A549 (cell line): ENCODE measurements around the gene NBR1.

Experiments
- BHLHE40 ChIP-seq: IDR thresholded peaks from 2 replicates; pipeline ENCODE4 v1.6.1; 2012; ENCODE audit warnings: low read depth, low read length, inconsistent platforms
- CHD4 ChIP-seq: fragments of 200-600 bp; sonication (generic); IDR thresholded peaks from 2 replicates; pipeline ENCODE4 v1.6.1; 2016; ENCODE audit warnings: antibody characterized with exemption, mild to moderate bottlenecking, borderline replicate concordance
- CTCF ChIP-seq: fragments of >200 bp; sonication (Bioruptor Twin); formaldehyde crosslinking; IDR thresholded peaks from 3 replicates; pipeline ENCODE4 v1.5.1; 2016
- EP300 ChIP-seq, 2 experiments: fragments of >200 bp; sonication (Bioruptor Twin); formaldehyde crosslinking; IDR thresholded peaks; 2 replicates in 1 of 2; 3 replicates in 1 of 2; pipeline ENCODE4 v1.6.1; 2016 to 2017
- MYC ChIP-seq: IDR thresholded peaks from 2 replicates; pipeline ENCODE4 v1.6.1; 2012; ENCODE audit warnings: mild to moderate bottlenecking, inconsistent platforms, low read length, improper control_type of control experiment, borderline replicate concordance
- POLR2A ChIP-seq: IDR thresholded peaks from 2 replicates; pipeline ENCODE4 v1.6.1; 2012; ENCODE audit warnings: mild to moderate bottlenecking, low read length
- RNF2 ChIP-seq: fragments of 200-600 bp; sonication (generic); IDR thresholded peaks from 2 replicates; pipeline ENCODE4 v1.6.1; 2016; ENCODE audit warnings: low read depth, mild to moderate bottlenecking, antibody characterized with exemption, moderate library complexity, borderline replicate concordance
- TF ChIP-seq, protein P1 (sequence below): fragments of 450-650 bp; IDR thresholded peaks from 2 replicates; pipeline ENCODE4 v1.6.1; 2014; ENCODE audit warnings: antibody characterized with exemption
- TF ChIP-seq, protein P2 (sequence below): IDR thresholded peaks from 2 replicates; pipeline ENCODE4 v1.6.1; 2012; ENCODE audit warnings: low read depth, borderline replicate concordance

DNA sequence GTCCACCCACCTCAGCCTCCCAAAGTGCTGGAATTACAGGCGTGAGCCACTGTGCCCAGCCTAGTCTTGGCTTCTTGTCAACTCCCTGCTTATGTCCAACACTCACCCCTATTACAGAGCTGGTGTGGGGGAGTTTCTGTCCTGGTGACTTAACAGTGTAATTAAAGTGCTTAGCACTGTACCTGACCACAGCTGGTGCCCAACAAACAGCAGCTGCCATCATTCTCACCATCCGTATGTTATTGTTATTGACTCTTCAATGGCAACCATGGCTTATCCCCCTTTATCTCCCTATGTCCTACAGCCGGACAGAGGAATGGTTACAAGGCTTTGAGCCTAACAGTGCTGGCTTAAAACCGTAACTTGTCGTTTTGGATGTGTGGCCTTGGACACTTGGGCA, 28.9 kb upstream of the NBR1 start:
- TF ChIP-seq BHLHE40 (no peak), CTCF (no peak), POLR2A (no peak), RNF2 (no peak), CHD4 (no peak), MYC (no peak), EP300 (IDR thresholded peaks at IDR 0.05) (no peak)
- TF ChIP-seq, protein P1, sequence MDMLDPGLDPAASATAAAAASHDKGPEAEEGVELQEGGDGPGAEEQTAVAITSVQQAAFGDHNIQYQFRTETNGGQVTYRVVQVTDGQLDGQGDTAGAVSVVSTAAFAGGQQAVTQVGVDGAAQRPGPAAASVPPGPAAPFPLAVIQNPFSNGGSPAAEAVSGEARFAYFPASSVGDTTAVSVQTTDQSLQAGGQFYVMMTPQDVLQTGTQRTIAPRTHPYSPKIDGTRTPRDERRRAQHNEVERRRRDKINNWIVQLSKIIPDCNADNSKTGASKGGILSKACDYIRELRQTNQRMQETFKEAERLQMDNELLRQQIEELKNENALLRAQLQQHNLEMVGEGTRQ = no peak
- TF ChIP-seq, protein P2, sequence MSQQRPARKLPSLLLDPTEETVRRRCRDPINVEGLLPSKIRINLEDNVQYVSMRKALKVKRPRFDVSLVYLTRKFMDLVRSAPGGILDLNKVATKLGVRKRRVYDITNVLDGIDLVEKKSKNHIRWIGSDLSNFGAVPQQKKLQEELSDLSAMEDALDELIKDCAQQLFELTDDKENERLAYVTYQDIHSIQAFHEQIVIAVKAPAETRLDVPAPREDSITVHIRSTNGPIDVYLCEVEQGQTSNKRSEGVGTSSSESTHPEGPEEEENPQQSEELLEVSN = no peak
